Body of pancreas (tissue), 4 donors: ENCODE data around the gene PNPLA3. TPM values are rescaled to one million over a fixed set of nuclear protein-coding genes. Genes with fewer than 3 reads are reported as not detected.

Experiments used
- ATAC-seq: fragments of 150-250 bp; one replicate; pipeline ENCODE4 v1.9.1; 2016
- DNase-seq, 4 donors: peaks; one replicate each; pipeline ENCODE4 v3.0.0-alpha.2; 2019
- H3K27ac ChIP-seq, 4 donors: fragments of 200-600 bp; sonication (generic); 1 replicate in 3 of 4; 2 replicates in 1 of 4; pipeline versions ENCODE4 v1.5.1 to v1.6.1; 2016 to 2019; ENCODE audit warnings: mild to moderate bottlenecking in 1 of 4, mixed read lengths in 1 of 4, moderate library complexity in 1 of 4
- H3K27me3 ChIP-seq, 2 donors: fragments of 200-600 bp; sonication (generic); one replicate each; pipeline ENCODE4 v1.6.0; 2016; ENCODE audit warnings: mild to moderate bottlenecking in 1 of 2
- H3K36me3 ChIP-seq, 2 donors: fragments of 200-600 bp; sonication (generic); replicated peaks in 1 of 2; 2 replicates each; pipeline ENCODE4 v1.5.1; 2016; ENCODE audit warnings: low read depth in 2 of 2; ENCODE audit not compliant: insufficient read depth in 1 of 2
- H3K4me1 ChIP-seq: fragments of 200-600 bp; sonication (generic); one replicate; pipeline ENCODE4 v1.6.0; 2016
- H3K4me3 ChIP-seq, 2 donors: fragments of 200-600 bp; sonication (generic); 1 replicate in 1 of 2; 2 replicates in 1 of 2; pipeline ENCODE4 v1.5.1; 2016 to 2019
- H3K9me3 ChIP-seq, 3 donors: fragments of 200-600 bp; sonication (generic); 1 replicate in 2 of 3; 2 replicates in 1 of 3; pipeline ENCODE4 v1.5.1; 2016
- POLR2A ChIP-seq, 3 donors: fragments of 450-650 bp; IDR thresholded peaks; one replicate each; pipeline ENCODE4 v1.6.1; 2016; ENCODE audit warnings: antibody characterized with exemption in 3 of 3, mild to moderate bottlenecking in 2 of 3
- WGBS, 2 donors: methylation state at CpG; one replicate each; pipeline ENCODE4 v1.1.5; 2017; 5-methylcytosine and 5-hydroxymethylcytosine counted together
- intact Hi-C: fragments of 100-400 bp; cut with DNase I; formaldehyde crosslinking; loops from one replicate; pipeline ENCODE4 v1.15.1; 2023
- total RNA-seq, 2 donors: library from RNA; depleted of rRNA; stranded (reverse); fragments of >200 nt; gene quantifications; one replicate each; pipeline ENCODE4 v1.1.0, GENCODE V29; 2016
- TF ChIP-seq, protein P1 (sequence below), 7 experiments: fragments of 450-650 bp in 4 of 7; fragments of 200-600 bp in 3 of 7; sonication (generic) in 3 of 7; IDR thresholded peaks; one replicate each; pipeline ENCODE4 v1.5.1; 2016 to 2019; ENCODE audit warnings: antibody characterized with exemption in 7 of 7

Gene PNPLA3
- total RNA-seq, 2 donors from 2014 or later = 0.66 to 0.78 TPM

GRCh38 chr22:43931771-43932170 is 8.2 kb downstream of the PNPLA3 start:
- no peak overlapping the region for H3K4me3 ChIP-seq
- ATAC-seq (no peak), DNase-seq (no peak)
- H3K9me3 ChIP-seq = no peaks in the 10 kb centered on the region
- no peaks in the 10 kb centered on the region for H3K36me3 ChIP-seq
- H3K4me1 ChIP-seq = no peaks in the 10 kb centered on the region
- H3K27ac ChIP-seq = no peak overlapping the region
- TF ChIP-seq, protein P1, sequence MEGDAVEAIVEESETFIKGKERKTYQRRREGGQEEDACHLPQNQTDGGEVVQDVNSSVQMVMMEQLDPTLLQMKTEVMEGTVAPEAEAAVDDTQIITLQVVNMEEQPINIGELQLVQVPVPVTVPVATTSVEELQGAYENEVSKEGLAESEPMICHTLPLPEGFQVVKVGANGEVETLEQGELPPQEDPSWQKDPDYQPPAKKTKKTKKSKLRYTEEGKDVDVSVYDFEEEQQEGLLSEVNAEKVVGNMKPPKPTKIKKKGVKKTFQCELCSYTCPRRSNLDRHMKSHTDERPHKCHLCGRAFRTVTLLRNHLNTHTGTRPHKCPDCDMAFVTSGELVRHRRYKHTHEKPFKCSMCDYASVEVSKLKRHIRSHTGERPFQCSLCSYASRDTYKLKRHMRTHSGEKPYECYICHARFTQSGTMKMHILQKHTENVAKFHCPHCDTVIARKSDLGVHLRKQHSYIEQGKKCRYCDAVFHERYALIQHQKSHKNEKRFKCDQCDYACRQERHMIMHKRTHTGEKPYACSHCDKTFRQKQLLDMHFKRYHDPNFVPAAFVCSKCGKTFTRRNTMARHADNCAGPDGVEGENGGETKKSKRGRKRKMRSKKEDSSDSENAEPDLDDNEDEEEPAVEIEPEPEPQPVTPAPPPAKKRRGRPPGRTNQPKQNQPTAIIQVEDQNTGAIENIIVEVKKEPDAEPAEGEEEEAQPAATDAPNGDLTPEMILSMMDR (IDR thresholded peaks at IDR 0.05) = no peak
- TF ChIP-seq POLR2A (IDR thresholded peaks at IDR 0.05) = no peak
- 72 to 73% methylated on average over 4 of the region's 4 CpGs for WGBS, 2 donors
- H3K27me3 ChIP-seq = no peaks in the 10 kb centered on the region
- intact Hi-C loops = no loop called here

DNA sequence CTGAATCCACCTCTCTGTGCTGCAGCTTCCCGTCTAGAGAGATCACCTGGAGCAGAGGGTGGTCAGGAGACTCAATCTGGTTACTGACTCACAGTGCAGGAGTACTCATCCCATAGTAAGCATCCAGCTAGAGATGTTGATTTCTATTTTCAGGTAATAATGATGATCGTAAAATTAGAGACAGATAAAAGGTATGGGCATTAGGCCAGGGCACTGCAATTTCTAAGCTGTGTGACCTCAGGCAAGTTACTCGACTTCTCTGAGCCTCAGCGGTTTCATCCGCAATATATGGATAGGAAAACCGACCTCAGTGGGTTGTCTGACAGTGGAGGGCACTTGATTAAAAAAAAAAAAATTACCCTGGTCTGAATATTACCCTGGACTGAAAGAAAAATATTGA is 17.8 kb downstream of the PNPLA3 start:
- ATAC-seq (no peak), DNase-seq (no peak)
- WGBS, 2 donors = 68 to 76% methylated on average over 6 of the region's 6 CpGs
- no peak overlapping the region for H3K27ac ChIP-seq
- TF ChIP-seq, protein P1 (IDR thresholded peaks at IDR 0.05) = no peak
- no peak for TF ChIP-seq POLR2A (IDR thresholded peaks at IDR 0.05)
- H3K36me3 ChIP-seq = no peaks in the 10 kb centered on the region
- no peak overlapping the region for H3K4me3 ChIP-seq
- intact Hi-C loops = no loop called here
- H3K9me3 ChIP-seq = no peaks in the 10 kb centered on the region
- H3K27me3 ChIP-seq = no peaks in the 10 kb centered on the region
- H3K4me1 ChIP-seq = no peaks in the 10 kb centered on the region

DNA sequence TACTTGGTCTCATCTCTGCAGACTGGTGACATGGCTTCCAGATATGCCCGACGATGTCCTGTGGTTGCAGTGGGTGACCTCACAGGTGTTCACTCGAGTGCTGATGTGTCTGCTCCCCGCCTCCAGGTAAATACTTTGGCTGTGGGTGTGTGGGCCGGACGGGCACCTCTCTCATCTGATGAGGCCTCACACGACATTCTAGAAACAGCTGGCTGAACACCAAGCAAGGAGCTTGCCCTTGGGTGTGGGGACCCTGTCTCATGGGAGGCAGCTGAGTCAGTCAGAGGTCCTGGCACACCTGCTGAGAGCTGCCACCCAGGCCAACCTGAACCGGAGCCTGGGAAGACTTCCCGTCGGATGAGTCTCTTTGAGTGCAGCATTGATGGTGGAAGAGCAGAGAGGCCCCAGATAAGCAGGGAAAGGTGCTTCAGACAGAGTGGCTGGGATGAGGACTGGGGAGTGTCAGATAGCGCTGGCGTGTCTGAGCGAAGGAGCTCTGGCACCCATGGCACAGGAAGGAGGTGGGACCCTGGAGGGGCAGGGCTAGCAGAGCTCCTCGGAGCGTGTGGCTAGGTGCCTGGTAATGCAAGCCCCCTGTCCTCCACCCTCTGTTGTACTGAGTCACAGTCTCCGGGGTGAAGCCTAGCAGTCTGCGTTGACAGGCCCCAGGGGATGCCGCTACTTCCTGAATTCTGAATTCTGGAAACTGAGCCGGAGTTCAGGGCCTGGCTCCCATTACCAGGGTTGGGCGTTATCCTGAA is 21.2 kb downstream of the PNPLA3 start:
- Histone ChIP-seq H3K27me3 (no peaks in the 10 kb centered on the region), H3K36me3 (no peaks in the 10 kb centered on the region), H3K4me3 (no peak overlapping the region), H3K27ac (no peak overlapping the region), H3K4me1 (no peaks in the 10 kb centered on the region), H3K9me3 (no peaks in the 10 kb centered on the region)
- WGBS, 2 donors = 80 to 96% methylated on average over 4 to 20 of the region's 20 CpGs
- no peak for TF ChIP-seq POLR2A (IDR thresholded peaks at IDR 0.05)
- TF ChIP-seq, protein P1 (IDR thresholded peaks at IDR 0.05) = no peak
- DNase-seq (no peak), ATAC-seq (no peak)
- intact Hi-C loops = no loop called here

DNA sequence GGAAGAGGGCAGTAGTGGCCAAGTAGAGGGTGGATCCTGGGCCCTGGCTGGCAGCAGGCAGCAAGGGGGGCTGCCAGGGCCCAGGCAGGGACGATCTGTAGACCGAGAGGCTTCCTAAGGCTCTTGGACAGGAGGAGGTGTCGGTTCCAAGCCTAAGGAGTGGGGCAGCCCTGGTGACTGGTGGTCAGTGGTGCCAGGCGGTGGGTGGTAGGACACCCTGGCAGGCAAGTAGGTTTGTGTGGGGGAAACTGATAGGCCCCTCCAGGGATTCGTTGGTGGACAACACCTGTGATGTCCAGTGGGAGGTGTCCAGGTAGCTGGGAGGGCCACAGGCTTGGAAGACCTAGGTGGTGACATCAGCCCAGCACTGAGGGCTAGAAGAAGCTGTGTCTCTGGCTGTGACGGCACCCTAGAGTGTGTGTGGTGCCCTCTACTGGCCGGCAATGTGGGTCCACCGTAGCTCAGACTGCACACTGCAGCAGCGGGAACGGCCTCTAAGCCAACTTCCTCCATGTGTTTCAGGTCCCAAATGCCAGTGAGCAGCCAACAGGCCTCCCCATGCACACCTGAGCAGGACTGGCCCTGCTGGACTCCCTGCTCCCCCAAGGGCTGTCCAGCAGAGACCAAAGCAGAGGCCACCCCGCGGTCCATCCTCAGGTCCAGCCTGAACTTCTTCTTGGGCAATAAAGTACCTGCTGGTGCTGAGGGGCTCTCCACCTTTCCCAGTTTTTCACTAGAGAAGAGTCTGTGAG is 22.2 kb downstream of the PNPLA3 start:
- H3K9me3 ChIP-seq = no peaks in the 10 kb centered on the region
- ATAC-seq = peak; percentile 62
- 46 to 64% methylated on average over 5 to 12 of the region's 12 CpGs for WGBS, 2 donors
- H3K27me3 ChIP-seq = no peaks in the 10 kb centered on the region
- no peak overlapping the region for H3K4me3 ChIP-seq
- H3K4me1 ChIP-seq = no peaks in the 10 kb centered on the region
- no peaks in the 10 kb centered on the region for H3K36me3 ChIP-seq
- no peak overlapping the region for H3K27ac ChIP-seq
- intact Hi-C loops = no loop called here
- TF ChIP-seq, protein P1 (IDR thresholded peaks at IDR 0.05) = peak; percentile 41 to 54 (median 46)
- no peak for TF ChIP-seq POLR2A (IDR thresholded peaks at IDR 0.05)
- peak; percentile 51 to 75 (median 60) for DNase-seq
